GM12878 (cell line): ENCODE measurements around the gene PPEF1.

Source experiments
- CHD2 ChIP-seq: IDR thresholded peaks from 2 replicates; pipeline ENCODE4 v1.6.1; 2011; ENCODE audit warnings: low read depth, low read length, improper control_type of control experiment, borderline replicate concordance
- EZH2 ChIP-seq: IDR thresholded peaks from 2 replicates; pipeline ENCODE4 v1.6.1; 2012; ENCODE audit warnings: low read depth, mild to moderate bottlenecking, control low read depth, inconsistent platforms, low read length, borderline replicate concordance; ENCODE audit not compliant: control insufficient read depth
- JUND ChIP-seq: IDR thresholded peaks from 2 replicates; pipeline ENCODE4 v1.6.1; 2012; ENCODE audit warnings: low read depth, mild to moderate bottlenecking, low read length, improper control_type of control experiment, moderate library complexity
- POLR2A ChIP-seq: IDR thresholded peaks from 2 replicates; pipeline ENCODE4 v1.6.1; 2011; ENCODE audit warnings: low read depth, mild to moderate bottlenecking, low read length
- POLR2AphosphoS5 ChIP-seq: IDR thresholded peaks from 2 replicates; pipeline ENCODE4 v1.6.1; 2011; ENCODE audit warnings: mild to moderate bottlenecking, low read length, inconsistent platforms
- RAD21 ChIP-seq: IDR thresholded peaks from 2 replicates; pipeline ENCODE4 v1.6.1; 2011; ENCODE audit warnings: mild to moderate bottlenecking, low read depth, low read length, moderate library complexity; ENCODE audit not compliant: insufficient read depth
- TF ChIP-seq, protein P1 (sequence below): IDR thresholded peaks from 2 replicates; pipeline ENCODE4 v1.6.1; 2012; ENCODE audit warnings: mild to moderate bottlenecking, low read depth, low read length

DNA sequence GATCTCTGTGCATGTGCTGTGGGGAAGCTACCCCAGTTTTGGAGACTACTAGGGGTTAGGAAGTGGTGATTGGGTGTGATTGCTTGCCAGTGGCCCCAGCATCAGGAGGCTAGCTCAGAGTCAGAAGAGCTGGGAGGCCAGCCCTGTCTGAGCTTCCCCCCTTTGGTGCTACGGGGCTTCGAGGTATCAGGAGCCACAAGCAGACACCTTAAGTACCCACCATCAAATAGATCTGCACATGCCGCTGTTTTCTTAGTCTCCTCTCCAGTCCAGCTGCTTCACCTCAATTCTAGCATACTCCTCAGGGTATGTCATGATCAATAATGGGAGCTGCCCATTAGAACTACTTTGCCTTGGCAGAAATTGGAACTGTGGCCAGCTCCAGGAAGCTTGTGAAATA, 10.8 kb upstream of the PPEF1 start:
- TF ChIP-seq POLR2A (no peak), EZH2 (no peak), JUND (no peak), CHD2 (no peak), RAD21 (no peak), POLR2AphosphoS5 (no peak)
- TF ChIP-seq, protein P1, sequence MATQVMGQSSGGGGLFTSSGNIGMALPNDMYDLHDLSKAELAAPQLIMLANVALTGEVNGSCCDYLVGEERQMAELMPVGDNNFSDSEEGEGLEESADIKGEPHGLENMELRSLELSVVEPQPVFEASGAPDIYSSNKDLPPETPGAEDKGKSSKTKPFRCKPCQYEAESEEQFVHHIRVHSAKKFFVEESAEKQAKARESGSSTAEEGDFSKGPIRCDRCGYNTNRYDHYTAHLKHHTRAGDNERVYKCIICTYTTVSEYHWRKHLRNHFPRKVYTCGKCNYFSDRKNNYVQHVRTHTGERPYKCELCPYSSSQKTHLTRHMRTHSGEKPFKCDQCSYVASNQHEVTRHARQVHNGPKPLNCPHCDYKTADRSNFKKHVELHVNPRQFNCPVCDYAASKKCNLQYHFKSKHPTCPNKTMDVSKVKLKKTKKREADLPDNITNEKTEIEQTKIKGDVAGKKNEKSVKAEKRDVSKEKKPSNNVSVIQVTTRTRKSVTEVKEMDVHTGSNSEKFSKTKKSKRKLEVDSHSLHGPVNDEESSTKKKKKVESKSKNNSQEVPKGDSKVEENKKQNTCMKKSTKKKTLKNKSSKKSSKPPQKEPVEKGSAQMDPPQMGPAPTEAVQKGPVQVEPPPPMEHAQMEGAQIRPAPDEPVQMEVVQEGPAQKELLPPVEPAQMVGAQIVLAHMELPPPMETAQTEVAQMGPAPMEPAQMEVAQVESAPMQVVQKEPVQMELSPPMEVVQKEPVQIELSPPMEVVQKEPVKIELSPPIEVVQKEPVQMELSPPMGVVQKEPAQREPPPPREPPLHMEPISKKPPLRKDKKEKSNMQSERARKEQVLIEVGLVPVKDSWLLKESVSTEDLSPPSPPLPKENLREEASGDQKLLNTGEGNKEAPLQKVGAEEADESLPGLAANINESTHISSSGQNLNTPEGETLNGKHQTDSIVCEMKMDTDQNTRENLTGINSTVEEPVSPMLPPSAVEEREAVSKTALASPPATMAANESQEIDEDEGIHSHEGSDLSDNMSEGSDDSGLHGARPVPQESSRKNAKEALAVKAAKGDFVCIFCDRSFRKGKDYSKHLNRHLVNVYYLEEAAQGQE, result no peak
